Stimulated activated CD4-positive, alpha-beta T cell treated with anti-CD3 and anti-CD28 coated beads, Interleukin-4, amount 100 ng/mL, for 4 hours (primary cell): ENCODE data around the gene METAP1.
"Not testable (repeated sequence)": the region's sequence is repeated elsewhere in the genome, so short reads cannot be mapped to it uniquely, and the experiment has no call there.

Experiments
- DNase-seq, 2 experiments: peaks; one replicate each; pipeline ENCODE4 v3.0.0-alpha.2; 2020

Gene METAP1

GRCh38 chr4:98998551-98998950 lies 3.0 kb downstream of the METAP1 start:
- DNase-seq, result no peak

GRCh38 chr4:99002279-99002678 lies 6.8 kb downstream of the METAP1 start:
- DNase-seq, result no peak

- DNase-seq, result no peak
Measured at GRCh38 chr4:99008051-99008450, 12.5 kb downstream of the METAP1 start.

GRCh38 chr4:99011910-99012309 lies 16.4 kb downstream of the METAP1 start:
- DNase-seq, result no peak

- DNase-seq, result no peak
Measured at GRCh38 chr4:99013402-99013843, 17.9 kb downstream of the METAP1 start.

- DNase-seq, result no peak
Measured at GRCh38 chr4:99013884-99014523, 18.5 kb downstream of the METAP1 start.

GRCh38 chr4:99021386-99021785 lies 25.9 kb downstream of the METAP1 start:
- no peak for DNase-seq

- DNase-seq, result no peak
Measured at GRCh38 chr4:99022566-99022965, 27.0 kb downstream of the METAP1 start.

- not testable (repeated sequence) for DNase-seq
Measured at GRCh38 chr4:99023800-99024251, 28.3 kb downstream of the METAP1 start.

- no peak for DNase-seq
Measured at GRCh38 chr4:99024481-99025275, 29.2 kb downstream of the METAP1 start.

- no peak for DNase-seq
Measured at GRCh38 chr4:99025506-99025905, 30.0 kb downstream of the METAP1 start.

- no peak for DNase-seq
Measured at GRCh38 chr4:99027304-99027703, 31.8 kb downstream of the METAP1 start.

- no peak for DNase-seq
Measured at GRCh38 chr4:99028187-99028586, 32.7 kb downstream of the METAP1 start.

- no peak for DNase-seq
Measured at GRCh38 chr4:99029018-99029735, 33.7 kb downstream of the METAP1 start.

GRCh38 chr4:99029852-99030251 lies 34.3 kb downstream of the METAP1 start:
- DNase-seq, result no peak

- no peak for DNase-seq
Measured at GRCh38 chr4:99033956-99034355, 38.4 kb downstream of the METAP1 start.

- DNase-seq, result no peak
Measured at GRCh38 chr4:99038213-99038612, 42.7 kb downstream of the METAP1 start.

GRCh38 chr4:99043346-99043745 lies 47.8 kb downstream of the METAP1 start:
- no peak for DNase-seq

- DNase-seq, result no peak
Measured at GRCh38 chr4:99047710-99048109, 52.2 kb downstream of the METAP1 start.

- DNase-seq, result no peak
Measured at GRCh38 chr4:99052902-99053301, 57.4 kb downstream of the METAP1 start.

GRCh38 chr4:99054428-99054994 lies 59.0 kb downstream of the METAP1 start:
- DNase-seq, result no peak

- no peak for DNase-seq
Measured at GRCh38 chr4:99058228-99058627, 62.7 kb downstream of the METAP1 start.

GRCh38 chr4:99059550-99059949 lies 64.0 kb downstream of the METAP1 start:
- DNase-seq, result no peak
